Glutamatergic neuron (in vitro differentiated cells): ENCODE results near the gene HSD17B8. TPM values are rescaled to one million over a fixed set of nuclear protein-coding genes. Genes with fewer than 3 reads are reported as not detected.
A peak's percentile ranks its signal among the peaks of the same experiment; 100 is the strongest.

Experiments
- DNase-seq: peaks from one replicate; pipeline ENCODE4 v3.0.0; 2022
- H3K27ac Mint-ChIP-seq: one replicate; pipeline ENCODE4 v1.8.0; 2020; ENCODE audit warnings: mild to moderate bottlenecking, mixed read lengths, inconsistent platforms; ENCODE audit not compliant: unreplicated experiment
- H3K27me3 Mint-ChIP-seq: one replicate; pipeline ENCODE4 v1.8.0; 2020; ENCODE audit warnings: mild to moderate bottlenecking, moderate library complexity, mixed read lengths, inconsistent platforms; ENCODE audit not compliant: unreplicated experiment
- H3K36me3 Mint-ChIP-seq: one replicate; pipeline ENCODE4 v1.8.0; 2020; ENCODE audit warnings: mild to moderate bottlenecking, mixed read lengths, inconsistent platforms; ENCODE audit not compliant: unreplicated experiment
- H3K4me1 Mint-ChIP-seq: one replicate; pipeline ENCODE4 v1.8.0; 2020; ENCODE audit warnings: mild to moderate bottlenecking, low read depth, mixed read lengths, inconsistent platforms; ENCODE audit not compliant: unreplicated experiment
- H3K4me3 Mint-ChIP-seq: one replicate; pipeline ENCODE4 v1.8.0; 2020; ENCODE audit warnings: mild to moderate bottlenecking, mixed read lengths, inconsistent platforms; ENCODE audit not compliant: unreplicated experiment
- H3K9me3 Mint-ChIP-seq: one replicate; pipeline ENCODE4 v1.8.0; 2020; ENCODE audit warnings: mild to moderate bottlenecking, moderate library complexity, mixed read lengths, inconsistent platforms; ENCODE audit not compliant: unreplicated experiment
- CTCF ChIP-seq: fragments of 200-600 bp; sonication (generic); IDR thresholded peaks from one replicate; pipeline ENCODE4 v1.5.0; 2021; ENCODE audit not compliant: partially characterized antibody, unreplicated experiment
- total RNA-seq: library from RNA; stranded (reverse); fragmentation: NEBNext Ultra II Directional; extraction: Animal tissue kit (Norgen Biotek cat#: 25700); gene quantifications from one replicate; pipeline ENCODE4 v1.2.1, GENCODE V29; 2021; ENCODE audit not compliant: unreplicated experiment

Gene HSD17B8
- total RNA-seq, 1 donor from 2014 or later = 4.6 TPM

DNA sequence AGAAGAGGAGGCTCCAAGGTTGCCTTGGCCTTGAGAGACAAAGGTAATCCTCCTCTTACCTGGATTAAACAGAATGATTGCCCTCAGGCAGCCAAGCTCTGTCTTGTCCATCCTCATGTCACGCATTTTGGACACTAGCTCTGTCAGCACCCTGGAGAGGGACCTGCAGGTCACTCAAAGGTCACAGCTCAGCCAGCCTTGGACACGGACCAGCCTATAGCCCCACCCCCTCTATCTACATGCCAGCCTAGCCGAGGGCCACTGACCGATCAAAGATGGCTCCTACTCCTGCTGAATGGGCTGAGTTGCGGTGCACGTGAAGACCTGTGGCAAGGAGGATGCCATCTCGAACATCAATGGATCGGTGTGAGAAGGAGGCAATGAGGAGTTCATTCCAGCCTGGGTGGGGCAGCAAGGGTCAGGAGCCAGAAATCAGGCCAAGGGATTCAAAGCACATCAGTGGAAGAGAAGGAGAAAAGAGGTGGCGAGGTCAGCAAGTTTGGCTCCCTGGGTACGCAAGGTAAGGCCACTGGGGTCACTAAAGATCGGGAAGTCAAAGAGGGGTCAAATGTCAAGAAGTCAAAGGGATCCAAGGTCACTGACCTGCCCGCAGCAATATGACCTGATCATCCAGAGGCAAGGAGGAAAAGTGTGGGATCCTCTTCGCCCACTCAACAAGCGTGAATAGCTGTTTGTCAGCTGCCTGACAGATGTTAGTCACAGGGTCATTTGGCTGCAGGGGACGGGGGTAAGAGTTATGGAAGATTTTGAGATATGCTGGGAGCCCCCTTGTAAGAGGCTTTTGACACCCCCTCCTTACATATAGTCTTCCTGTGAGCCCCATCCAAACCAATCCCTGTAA is 8.9 kb upstream of the HSD17B8 start:
- Mint-ChIP-seq H3K9me3 (peaks cover 10% of the 10 kb centered on the region), H3K36me3 (no peaks in the 10 kb centered on the region), H3K27me3 (peaks cover 5% of the 10 kb centered on the region), H3K27ac (no peak overlapping the region), H3K4me1 (peaks cover 12% of the 10 kb centered on the region), H3K4me3 (no peak overlapping the region)
- TF ChIP-seq CTCF = no peak
- DNase-seq = no peak

- H3K36me3 Mint-ChIP-seq = no peaks in the 10 kb centered on the region
- H3K4me1 Mint-ChIP-seq = peaks cover 19% of the 10 kb centered on the region
- peaks cover 15% of the 10 kb centered on the region for H3K9me3 Mint-ChIP-seq
- peak overlapping the region; percentile 68 for H3K4me3 Mint-ChIP-seq
- DNase-seq = no peak
- H3K27ac Mint-ChIP-seq = no peak overlapping the region
- peaks cover 10% of the 10 kb centered on the region for H3K27me3 Mint-ChIP-seq
- TF ChIP-seq CTCF = peak; percentile 74
These were observed 6.9 kb upstream of the HSD17B8 start for GRCh38 chr6:33197431-33198048.

DNA sequence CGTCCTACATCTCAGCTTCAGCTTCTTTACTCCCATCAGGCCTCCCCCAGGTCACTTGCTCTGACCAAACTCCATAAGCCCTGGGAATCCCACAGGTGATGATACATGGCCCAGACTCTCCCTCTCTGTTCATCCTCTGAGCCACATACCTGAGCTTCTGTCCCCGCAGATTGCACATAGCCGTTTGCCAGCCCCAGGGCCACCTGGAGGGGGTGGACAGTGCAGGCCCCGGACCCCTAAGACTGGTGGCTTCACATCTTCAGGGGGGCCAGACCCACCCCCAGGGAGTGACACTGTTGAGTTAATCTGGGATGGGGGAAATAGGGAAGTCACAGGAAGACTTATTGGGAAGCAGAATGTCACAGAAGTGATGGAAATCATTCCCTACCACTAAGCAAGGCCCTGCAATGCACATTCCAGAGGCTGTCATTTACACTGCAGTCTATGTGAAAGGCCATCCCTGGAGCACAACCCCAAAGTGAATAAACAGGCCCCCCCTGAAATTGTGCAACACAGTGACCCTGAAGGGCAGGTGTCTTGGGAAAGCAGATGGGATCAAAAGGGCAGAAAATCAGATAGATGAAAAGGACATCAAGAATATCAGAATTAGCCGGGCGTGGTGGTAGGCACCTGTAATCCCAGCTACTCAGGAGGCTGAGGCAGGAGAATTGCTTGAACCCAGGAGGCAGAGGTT is 6.1 kb upstream of the HSD17B8 start:
- Mint-ChIP-seq H3K36me3 (no peaks in the 10 kb centered on the region), H3K27me3 (peaks cover 12% of the 10 kb centered on the region), H3K27ac (no peak overlapping the region), H3K4me1 (peaks cover 23% of the 10 kb centered on the region), H3K4me3 (peak overlapping the region; percentile 89), H3K9me3 (peaks cover 15% of the 10 kb centered on the region)
- no peak for TF ChIP-seq CTCF
- no peak for DNase-seq

- DNase-seq = no peak
- Mint-ChIP-seq H3K4me1 (peaks cover 23% of the 10 kb centered on the region), H3K9me3 (peaks cover 17% of the 10 kb centered on the region)
These were observed 5.5 kb upstream of the HSD17B8 start for GRCh38 chr6:33198853-33199436.

More at GRCh38 chr6:33198853-33199436, 5.5 kb upstream of the HSD17B8 start:
- no peak for TF ChIP-seq CTCF
- Mint-ChIP-seq H3K27ac (peak overlapping the region; percentile 82), H3K36me3 (no peaks in the 10 kb centered on the region), H3K27me3 (peaks cover 12% of the 10 kb centered on the region), H3K4me3 (peak overlapping the region; percentile 92)
